HEK293 (cell line): Measurements from ENCODE around the gene PDE4A.
"Not testable (repeated sequence)": the region's sequence is repeated elsewhere in the genome, so short reads cannot be mapped to it uniquely, and the experiment has no call there.

Source experiments
- ZNF433 ChIP-seq: fragments of 450-650 bp; formaldehyde crosslinking; IDR thresholded peaks from 2 replicates; pipeline ENCODE4 v1.5.1; 2016; ENCODE audit warnings: missing biosample characterization, missing genetic modification characterization, low read depth
- ZNF837 ChIP-seq: fragments of 450-650 bp; formaldehyde crosslinking; IDR thresholded peaks from 2 replicates; pipeline ENCODE4 v1.5.1; 2016; ENCODE audit warnings: missing biosample characterization, missing genetic modification characterization
- TF ChIP-seq, protein P1 (sequence below): fragments of 450-650 bp; formaldehyde crosslinking; IDR thresholded peaks from 2 replicates; pipeline ENCODE4 v1.5.1; 2016; ENCODE audit warnings: missing biosample characterization, missing genetic modification characterization

DNA sequence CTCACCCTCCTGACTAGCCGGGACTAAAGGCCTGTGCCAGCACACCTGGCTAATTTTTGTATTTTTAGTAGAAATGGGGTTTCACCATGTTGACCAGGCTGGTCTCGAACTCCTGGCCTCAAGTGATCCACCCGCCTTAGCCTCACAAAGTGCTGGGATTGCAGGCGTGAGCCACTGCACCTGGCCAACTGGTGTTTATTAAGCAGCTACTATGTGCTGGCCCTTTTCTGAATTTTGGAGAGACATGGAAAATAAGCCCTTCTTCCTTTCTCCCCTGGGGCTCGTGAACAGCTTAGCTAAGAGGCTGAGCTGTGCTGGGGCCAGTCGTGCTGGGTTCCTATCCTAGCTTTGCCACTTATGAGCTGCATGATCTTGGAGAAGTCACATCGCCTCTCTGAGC, 38.4 kb downstream of the PDE4A start:
- not testable (repeated sequence) for TF ChIP-seq ZNF837, ZNF433 (tag by site-specific recombination)
- TF ChIP-seq, protein P1, sequence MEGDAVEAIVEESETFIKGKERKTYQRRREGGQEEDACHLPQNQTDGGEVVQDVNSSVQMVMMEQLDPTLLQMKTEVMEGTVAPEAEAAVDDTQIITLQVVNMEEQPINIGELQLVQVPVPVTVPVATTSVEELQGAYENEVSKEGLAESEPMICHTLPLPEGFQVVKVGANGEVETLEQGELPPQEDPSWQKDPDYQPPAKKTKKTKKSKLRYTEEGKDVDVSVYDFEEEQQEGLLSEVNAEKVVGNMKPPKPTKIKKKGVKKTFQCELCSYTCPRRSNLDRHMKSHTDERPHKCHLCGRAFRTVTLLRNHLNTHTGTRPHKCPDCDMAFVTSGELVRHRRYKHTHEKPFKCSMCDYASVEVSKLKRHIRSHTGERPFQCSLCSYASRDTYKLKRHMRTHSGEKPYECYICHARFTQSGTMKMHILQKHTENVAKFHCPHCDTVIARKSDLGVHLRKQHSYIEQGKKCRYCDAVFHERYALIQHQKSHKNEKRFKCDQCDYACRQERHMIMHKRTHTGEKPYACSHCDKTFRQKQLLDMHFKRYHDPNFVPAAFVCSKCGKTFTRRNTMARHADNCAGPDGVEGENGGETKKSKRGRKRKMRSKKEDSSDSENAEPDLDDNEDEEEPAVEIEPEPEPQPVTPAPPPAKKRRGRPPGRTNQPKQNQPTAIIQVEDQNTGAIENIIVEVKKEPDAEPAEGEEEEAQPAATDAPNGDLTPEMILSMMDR (tag by site-specific recombination): not testable (repeated sequence)
